HG02759 (cell line): ENCODE data around the gene DAGLB.
"Not testable (repeated sequence)": the region's sequence is repeated elsewhere in the genome, so short reads cannot be mapped to it uniquely, and the experiment has no call there.

ENCODE experiments used
- ATAC-seq: cut with Tn5 transposase; IDR thresholded peaks from one replicate; pipeline ENCODE4 v1.9.1; 2021; ENCODE audit warnings: mild to moderate bottlenecking, moderate library complexity; ENCODE audit not compliant: unreplicated experiment

Gene DAGLB

DNA sequence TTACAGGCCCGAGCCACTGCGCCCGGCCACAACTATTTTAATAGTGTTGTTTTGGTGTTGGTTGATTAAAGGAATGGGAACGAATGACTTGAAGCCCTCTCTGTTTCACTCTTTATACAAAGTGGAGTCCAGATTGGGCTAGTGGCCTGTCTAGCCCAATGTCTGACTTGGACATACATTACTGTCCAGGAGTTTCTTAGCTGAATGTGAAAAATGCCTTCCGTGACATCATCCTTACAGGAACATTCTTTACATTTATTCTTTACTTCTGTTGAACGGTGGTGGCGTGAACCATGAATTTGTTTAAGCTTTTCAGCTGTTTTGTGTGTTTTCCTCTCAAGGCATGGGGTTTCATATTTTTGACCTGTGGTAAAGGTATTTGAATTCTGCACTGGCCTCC is 67.9 kb downstream of the DAGLB start:
- no peak for ATAC-seq

DNA sequence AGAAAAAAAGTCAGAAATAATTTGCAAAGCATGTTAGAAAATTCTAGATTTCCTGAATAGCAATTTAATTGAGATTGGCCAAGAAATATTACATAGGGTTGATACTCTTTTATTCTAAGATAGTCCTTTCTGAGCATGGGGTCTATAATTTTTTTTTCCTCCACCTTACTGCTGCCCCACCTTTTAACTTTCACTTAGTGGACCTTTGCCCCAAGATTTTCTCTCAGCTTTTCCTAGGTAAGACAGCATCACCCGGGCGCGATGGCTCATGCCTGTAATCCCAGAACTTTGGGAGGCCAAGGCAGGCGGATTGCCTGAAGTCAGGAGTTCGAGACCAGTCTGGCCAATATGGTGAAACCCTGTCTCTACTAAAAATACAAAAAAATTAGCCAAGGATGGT is 69.2 kb downstream of the DAGLB start:
- not testable (repeated sequence) for ATAC-seq

DNA sequence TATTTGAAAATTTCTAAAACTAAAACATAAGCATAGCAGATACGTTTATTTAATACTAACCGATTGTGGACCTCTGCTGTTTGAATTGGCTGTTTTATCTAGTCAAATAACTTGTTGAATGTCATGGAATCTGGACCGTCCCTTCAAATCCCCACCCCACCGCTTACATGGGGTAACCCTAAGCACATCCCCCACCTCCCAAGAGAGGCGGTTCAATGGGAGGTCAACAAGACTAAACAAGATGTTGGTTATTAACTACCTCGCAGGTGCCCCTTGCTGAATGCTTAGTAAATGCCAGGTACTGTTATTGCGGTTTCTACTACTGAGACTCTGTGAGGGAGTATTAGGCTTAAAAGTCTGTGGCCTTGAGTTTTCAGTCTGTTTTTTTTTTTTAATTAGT is 70.9 kb downstream of the DAGLB start:
- ATAC-seq = no peak

DNA sequence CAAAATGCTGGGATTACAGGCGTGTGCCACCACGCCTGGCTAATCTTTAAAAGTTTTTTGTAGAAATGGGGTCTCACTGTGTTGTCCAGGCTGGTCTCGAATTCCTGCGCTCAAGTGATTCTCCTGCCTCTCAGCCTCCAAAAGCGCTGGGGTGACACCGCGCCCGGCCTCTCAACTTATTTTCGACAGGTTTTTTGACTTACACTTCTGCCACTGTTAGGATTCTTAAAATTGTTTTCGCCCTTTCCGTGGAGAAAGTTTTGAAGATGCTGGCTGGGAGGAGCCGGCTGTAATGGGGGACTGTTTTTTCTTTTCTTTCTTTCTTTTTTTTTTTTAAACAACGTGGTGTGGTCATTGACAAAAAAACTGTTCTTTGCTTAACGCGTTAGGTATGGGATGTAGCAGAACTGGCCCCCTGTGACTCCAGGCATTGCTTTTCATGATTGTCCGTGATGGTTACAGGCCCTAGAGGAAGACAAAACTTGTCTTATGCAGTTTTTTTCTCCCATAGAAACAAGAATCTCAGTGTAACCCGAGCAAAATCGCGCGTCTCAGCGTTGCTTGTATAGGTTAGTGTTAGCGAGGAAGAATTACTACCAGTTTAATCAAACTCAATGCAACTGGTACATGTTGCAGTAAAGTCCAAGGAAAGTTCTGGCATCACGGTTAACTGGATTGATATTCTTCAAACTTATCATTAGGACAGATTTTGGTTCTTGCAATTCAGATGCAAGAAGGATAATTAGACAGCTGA is 72.2 kb downstream of the DAGLB start:
- ATAC-seq = no peak

DNA sequence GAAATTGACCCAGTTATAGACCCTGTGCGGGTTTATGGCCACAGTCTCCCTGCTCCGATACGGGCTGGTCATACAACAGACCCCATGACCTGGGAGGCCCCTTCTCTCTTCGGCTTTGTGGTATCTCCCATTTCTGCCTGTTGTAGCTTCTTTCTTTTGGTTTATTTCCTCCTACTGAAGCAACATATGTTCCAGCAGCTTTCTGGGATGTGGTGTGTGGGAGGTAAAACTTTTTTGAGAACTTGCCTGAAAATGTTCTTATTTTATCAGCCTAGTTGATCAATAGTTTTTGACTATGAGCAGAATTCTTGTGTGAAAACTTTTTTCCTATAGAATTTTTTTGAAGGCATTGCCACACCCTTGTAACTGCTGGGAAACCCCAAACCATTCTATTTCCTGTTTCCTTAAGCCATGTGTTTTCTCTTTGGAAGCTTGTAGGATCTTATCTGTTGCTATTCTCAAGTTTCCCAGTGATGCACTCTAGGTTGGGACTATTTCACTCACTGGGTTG is 80.0 kb downstream of the DAGLB start:
- ATAC-seq = no peak

DNA sequence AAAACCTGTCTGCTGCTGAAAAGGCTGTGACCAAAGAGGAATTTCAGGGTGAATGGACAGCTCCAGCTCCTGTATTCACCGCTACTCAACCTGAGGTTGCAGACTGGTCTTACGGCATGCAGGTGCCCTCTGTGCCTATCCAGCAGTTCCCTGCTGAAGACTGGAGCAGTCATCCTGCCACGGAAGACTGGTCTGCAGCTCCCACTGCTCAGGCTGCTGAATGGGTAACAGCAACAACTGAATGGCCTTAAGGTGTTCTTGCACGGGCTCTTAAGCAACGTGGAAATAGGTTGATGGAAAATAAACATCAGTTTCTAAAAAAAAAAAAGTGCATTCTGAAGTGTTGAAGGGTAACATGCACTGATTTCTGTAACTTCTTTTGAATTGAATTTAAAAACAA is 82.3 kb downstream of the DAGLB start:
- ATAC-seq = no peak

DNA sequence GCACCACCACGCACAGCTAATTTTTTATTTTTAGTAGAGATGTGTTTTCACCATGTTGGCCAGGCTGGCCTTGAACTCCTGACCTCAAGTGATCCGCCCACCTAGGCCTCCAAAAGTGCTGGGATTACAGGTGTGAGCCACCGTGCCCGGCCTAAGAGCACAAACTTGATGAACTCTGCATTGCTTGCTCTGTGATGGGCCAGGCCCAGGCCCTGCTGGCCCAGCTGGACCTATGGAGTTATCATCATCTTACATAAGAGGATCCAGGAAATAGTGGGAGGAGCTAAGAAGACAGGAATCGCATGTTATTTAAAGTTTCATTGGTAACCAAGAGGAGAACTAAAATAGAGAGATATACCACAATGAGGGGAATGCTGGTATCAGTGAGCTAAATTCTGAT is 86.9 kb downstream of the DAGLB start:
- no peak for ATAC-seq

DNA sequence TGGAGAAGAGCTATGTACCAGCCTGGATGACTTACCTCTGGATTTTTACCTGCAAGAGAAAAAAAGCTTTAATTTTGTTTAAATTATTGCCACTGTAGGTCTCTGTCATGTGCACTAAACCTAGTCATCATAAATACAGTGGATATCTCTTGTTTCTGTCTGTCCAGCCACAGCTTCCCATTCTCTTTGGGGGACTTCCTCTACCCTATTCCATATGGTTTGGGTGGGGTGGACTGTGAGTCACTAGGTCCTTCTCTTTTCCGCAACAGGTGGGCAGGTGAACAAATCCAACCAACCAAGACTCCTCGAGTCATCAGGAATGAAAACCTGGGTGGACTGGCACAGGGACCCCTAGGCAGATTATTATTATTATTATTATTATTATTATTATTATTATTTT is 88.0 kb downstream of the DAGLB start:
- ATAC-seq = no peak
